ENCODE measurements around the gene GPRIN3. TPM values are rescaled to one million over a fixed set of nuclear protein-coding genes. Genes with fewer than 3 reads are reported as not detected.

Gene GPRIN3
- total RNA-seq, 1 experiment from 2014 or later = 0.39 TPM

DNA sequence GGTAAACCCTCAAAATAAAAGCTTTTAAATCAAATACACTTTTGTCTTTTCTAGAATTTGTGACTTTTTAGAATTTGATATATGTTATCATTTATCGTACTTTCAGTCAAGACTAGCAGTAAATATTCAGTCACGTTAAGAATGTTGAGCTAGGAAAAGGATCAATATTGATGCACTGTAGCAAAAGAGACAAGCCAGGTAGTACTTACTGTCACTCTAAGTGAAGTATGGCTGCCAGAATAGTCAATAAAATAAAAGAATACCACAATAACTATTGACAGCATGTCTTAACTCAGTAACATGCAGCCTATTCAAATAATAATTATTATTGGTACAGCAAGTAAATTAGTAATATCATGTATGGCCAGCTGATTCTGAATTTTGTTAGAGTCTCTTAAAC is 43.6 kb upstream of the GPRIN3 start:
- POLR2A ChIA-PET = no interaction called here
- TF ChIP-seq, protein P1, sequence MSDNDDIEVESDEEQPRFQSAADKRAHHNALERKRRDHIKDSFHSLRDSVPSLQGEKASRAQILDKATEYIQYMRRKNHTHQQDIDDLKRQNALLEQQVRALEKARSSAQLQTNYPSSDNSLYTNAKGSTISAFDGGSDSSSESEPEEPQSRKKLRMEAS (IDR thresholded peaks at IDR 0.05) = no peak
- TF ChIP-seq FOSL1 (IDR thresholded peaks at IDR 0.05; ENCODE audit: low read depth) = no peak
- TF ChIP-seq ZFX (IDR thresholded peaks at IDR 0.05) = no peak
- TF ChIP-seq, protein P2, sequence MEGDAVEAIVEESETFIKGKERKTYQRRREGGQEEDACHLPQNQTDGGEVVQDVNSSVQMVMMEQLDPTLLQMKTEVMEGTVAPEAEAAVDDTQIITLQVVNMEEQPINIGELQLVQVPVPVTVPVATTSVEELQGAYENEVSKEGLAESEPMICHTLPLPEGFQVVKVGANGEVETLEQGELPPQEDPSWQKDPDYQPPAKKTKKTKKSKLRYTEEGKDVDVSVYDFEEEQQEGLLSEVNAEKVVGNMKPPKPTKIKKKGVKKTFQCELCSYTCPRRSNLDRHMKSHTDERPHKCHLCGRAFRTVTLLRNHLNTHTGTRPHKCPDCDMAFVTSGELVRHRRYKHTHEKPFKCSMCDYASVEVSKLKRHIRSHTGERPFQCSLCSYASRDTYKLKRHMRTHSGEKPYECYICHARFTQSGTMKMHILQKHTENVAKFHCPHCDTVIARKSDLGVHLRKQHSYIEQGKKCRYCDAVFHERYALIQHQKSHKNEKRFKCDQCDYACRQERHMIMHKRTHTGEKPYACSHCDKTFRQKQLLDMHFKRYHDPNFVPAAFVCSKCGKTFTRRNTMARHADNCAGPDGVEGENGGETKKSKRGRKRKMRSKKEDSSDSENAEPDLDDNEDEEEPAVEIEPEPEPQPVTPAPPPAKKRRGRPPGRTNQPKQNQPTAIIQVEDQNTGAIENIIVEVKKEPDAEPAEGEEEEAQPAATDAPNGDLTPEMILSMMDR (IDR thresholded peaks at IDR 0.05 in 2 of 3, conservative IDR thresholded peaks at IDR 0.05 in 1 of 3; ENCODE audit: borderline replicate concordance in 1 of 3, insufficient read depth in 1 of 3, low read depth in 2 of 3, low read length in 2 of 3) = no peak
- TF ChIP-seq ELF1 (IDR thresholded peaks at IDR 0.05; ENCODE audit: borderline replicate concordance, low read depth) = no peak
- TF ChIP-seq POLR2AphosphoS5 (IDR thresholded peaks at IDR 0.05; ENCODE audit: low read depth, low read length) = no peak
- TF ChIP-seq EGR1 (IDR thresholded peaks at IDR 0.05; ENCODE audit: low read depth) = no peak
- TF ChIP-seq CEBPB (IDR thresholded peaks at IDR 0.05; ENCODE audit: low read depth) = no peak
- TF ChIP-seq, protein P3, sequence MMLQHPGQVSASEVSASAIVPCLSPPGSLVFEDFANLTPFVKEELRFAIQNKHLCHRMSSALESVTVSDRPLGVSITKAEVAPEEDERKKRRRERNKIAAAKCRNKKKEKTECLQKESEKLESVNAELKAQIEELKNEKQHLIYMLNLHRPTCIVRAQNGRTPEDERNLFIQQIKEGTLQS (IDR thresholded peaks at IDR 0.05) = no peak
- Histone ChIP-seq H3K27me3 (ENCODE audit: insufficient read depth, low read length) (no peaks in the 10 kb centered on the region), H3K4me2 (ENCODE audit: low read length) (no peak overlapping the region), H4K20me1 (ENCODE audit: insufficient read depth) (no peaks in the 10 kb centered on the region), H3K9me2 (ENCODE audit: insufficient read depth) (no peaks in the 10 kb centered on the region), H3K4me1 (ENCODE audit: control insufficient read depth in 1 of 2, insufficient read depth in 2 of 2, low read length in 2 of 2) (no peaks in the 10 kb centered on the region), H2AFZ (ENCODE audit: low read depth, low read length, poor library complexity, severe bottlenecking) (no peak overlapping the region), H3K4me3 (replicated peaks in 1 of 2; ENCODE audit: low read depth in 1 of 2, low read length in 2 of 2) (no peak overlapping the region), H3K9me3 (ENCODE audit: control insufficient read depth in 1 of 2, insufficient read depth in 1 of 2, low read depth in 1 of 2, low read length in 2 of 2) (no peaks in the 10 kb centered on the region), H3K79me2 (ENCODE audit: insufficient read depth, low read length) (no peaks in the 10 kb centered on the region), H3K9ac (ENCODE audit: low read length) (no peak overlapping the region), H3K36me3 (ENCODE audit: control insufficient read depth in 1 of 2, insufficient read depth in 2 of 2, low read length in 2 of 2) (no peaks in the 10 kb centered on the region), H3K27ac (ENCODE audit: low read depth, low read length) (no peak overlapping the region)
- CTCF ChIA-PET = no interaction called here
- DNase-seq (ENCODE audit: low read depth, low spot score) (no peak), ATAC-seq (no peak)
- RAD21 ChIA-PET (ENCODE audit: low non-redundant PET in 1 of 2, low total read pairs in 2 of 2, uncharacterized antibody in 2 of 2, unreplicated experiment in 2 of 2) = no interaction called here
- intact Hi-C loops (cut with micrococcal nuclease) = no loop called here
- BruUV-seq (replicated peaks) = no TSS peak

Measured in HCT116 (cell line).